WERI-Rb-1 (cell line): ENCODE measurements around the gene DCANP1.

Experiments
- DNase-seq: peaks from one replicate; pipeline ENCODE4 v3.0.0-alpha.2; 2020
- H3K27ac ChIP-seq: fragments of 250-450 bp; sonication (Bioruptor Pico); 2 replicates; pipeline ENCODE4 v1.5.1; 2020; ENCODE audit warnings: mild to moderate bottlenecking, moderate library complexity
- H3K27me3 ChIP-seq: fragments of 250-450 bp; sonication (Bioruptor Pico); 2 replicates; pipeline ENCODE4 v1.5.1; 2021; ENCODE audit warnings: mild to moderate bottlenecking, low read depth, moderate library complexity; ENCODE audit not compliant: insufficient read depth, severe bottlenecking
- H3K36me3 ChIP-seq: fragments of 250-450 bp; sonication (Bioruptor Pico); 2 replicates; pipeline ENCODE4 v1.5.1; 2020; ENCODE audit warnings: mild to moderate bottlenecking, moderate library complexity
- H3K4me3 ChIP-seq: 2 replicates; pipeline ENCODE4 v1.5.1; 2011; ENCODE audit warnings: low read depth, mild to moderate bottlenecking, control low read depth, low read length
- H3K9me3 ChIP-seq: fragments of 250-450 bp; sonication (Bioruptor Pico); 2 replicates; pipeline ENCODE4 v1.5.1; 2021; ENCODE audit warnings: mild to moderate bottlenecking, moderate library complexity; ENCODE audit not compliant: severe bottlenecking
- TF ChIP-seq, protein P1 (sequence below): IDR thresholded peaks from 2 replicates; pipeline ENCODE4 v1.5.1; 2011; ENCODE audit warnings: low read depth, mild to moderate bottlenecking, control low read depth, inconsistent platforms, low read length

DCANP1 gene

DNA sequence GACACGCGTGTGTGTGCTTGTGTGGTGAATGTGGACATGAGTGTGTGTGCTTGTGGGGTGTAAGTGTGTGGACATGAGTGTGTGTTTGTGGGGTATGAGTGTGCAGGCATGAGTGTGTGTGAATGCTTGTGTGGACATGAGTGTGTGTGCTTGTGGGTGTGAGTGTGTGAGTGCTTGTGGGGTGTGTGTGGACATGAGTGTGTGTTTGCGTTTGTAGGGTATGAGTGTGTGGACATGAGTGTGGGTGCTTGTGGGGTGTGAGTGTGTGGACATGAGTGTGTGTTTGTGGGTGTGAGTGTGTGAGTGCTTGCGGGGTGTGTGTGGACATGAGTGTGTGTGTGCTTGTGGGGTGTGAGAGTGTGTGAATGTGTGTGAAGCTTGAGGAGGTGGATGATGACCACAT, 34.8 kb upstream of the DCANP1 start:
- H3K36me3 ChIP-seq: no peaks in the 10 kb centered on the region
- H3K9me3 ChIP-seq: no peaks in the 10 kb centered on the region
- no peak overlapping the region for H3K27ac ChIP-seq
- no peak overlapping the region for H3K4me3 ChIP-seq
- no peaks in the 10 kb centered on the region for H3K27me3 ChIP-seq
- TF ChIP-seq, protein P1, sequence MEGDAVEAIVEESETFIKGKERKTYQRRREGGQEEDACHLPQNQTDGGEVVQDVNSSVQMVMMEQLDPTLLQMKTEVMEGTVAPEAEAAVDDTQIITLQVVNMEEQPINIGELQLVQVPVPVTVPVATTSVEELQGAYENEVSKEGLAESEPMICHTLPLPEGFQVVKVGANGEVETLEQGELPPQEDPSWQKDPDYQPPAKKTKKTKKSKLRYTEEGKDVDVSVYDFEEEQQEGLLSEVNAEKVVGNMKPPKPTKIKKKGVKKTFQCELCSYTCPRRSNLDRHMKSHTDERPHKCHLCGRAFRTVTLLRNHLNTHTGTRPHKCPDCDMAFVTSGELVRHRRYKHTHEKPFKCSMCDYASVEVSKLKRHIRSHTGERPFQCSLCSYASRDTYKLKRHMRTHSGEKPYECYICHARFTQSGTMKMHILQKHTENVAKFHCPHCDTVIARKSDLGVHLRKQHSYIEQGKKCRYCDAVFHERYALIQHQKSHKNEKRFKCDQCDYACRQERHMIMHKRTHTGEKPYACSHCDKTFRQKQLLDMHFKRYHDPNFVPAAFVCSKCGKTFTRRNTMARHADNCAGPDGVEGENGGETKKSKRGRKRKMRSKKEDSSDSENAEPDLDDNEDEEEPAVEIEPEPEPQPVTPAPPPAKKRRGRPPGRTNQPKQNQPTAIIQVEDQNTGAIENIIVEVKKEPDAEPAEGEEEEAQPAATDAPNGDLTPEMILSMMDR: no peak
- DNase-seq: no peak

DNA sequence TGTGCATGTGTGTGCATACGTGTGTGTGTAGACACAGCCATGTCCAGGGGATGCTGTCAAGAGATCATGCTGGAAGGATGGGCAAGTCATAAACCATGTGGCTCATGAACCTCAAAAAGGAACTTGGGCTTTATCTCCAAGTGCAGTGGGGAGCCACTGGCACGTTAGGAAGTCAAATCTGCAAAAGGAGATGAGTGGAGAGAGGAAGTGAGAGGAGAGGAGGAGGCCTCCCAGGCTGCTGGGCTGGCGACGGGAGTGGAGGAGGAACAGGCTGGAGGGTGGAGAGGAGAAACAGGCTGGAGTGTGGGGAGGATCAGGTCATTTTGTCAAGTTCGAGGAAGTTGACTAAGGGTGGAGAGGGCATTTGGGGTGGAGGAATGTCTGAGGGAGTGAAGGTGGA, 34.2 kb upstream of the DCANP1 start:
- Histone ChIP-seq H3K9me3 (no peaks in the 10 kb centered on the region), H3K36me3 (no peaks in the 10 kb centered on the region), H3K27me3 (no peaks in the 10 kb centered on the region), H3K4me3 (no peak overlapping the region), H3K27ac (no peak overlapping the region)
- TF ChIP-seq, protein P1: no peak
- no peak for DNase-seq

- H3K4me3 ChIP-seq: no peak overlapping the region
- no peaks in the 10 kb centered on the region for H3K36me3 ChIP-seq
- DNase-seq: no peak
- TF ChIP-seq, protein P1: no peak
- no peak overlapping the region for H3K27ac ChIP-seq
- H3K27me3 ChIP-seq: no peaks in the 10 kb centered on the region
- H3K9me3 ChIP-seq: no peaks in the 10 kb centered on the region
These were observed 33.4 kb upstream of the DCANP1 start for GRCh38 chr5:135480511-135480910.

GRCh38 chr5:135478938-135479337, 31.8 kb upstream of the DCANP1 start:
- peak overlapping the region; percentile 39 for H3K27ac ChIP-seq
- H3K4me3 ChIP-seq: no peak overlapping the region
- TF ChIP-seq, protein P1: peak; percentile 71
- H3K36me3 ChIP-seq: no peaks in the 10 kb centered on the region
- peak; percentile 82 for DNase-seq
- no peaks in the 10 kb centered on the region for H3K9me3 ChIP-seq
- H3K27me3 ChIP-seq: no peaks in the 10 kb centered on the region

- DNase-seq: peak; percentile 32
- Histone ChIP-seq H3K36me3 (no peaks in the 10 kb centered on the region), H3K27ac (peak overlapping the region; percentile 57), H3K4me3 (no peak overlapping the region), H3K9me3 (no peaks in the 10 kb centered on the region), H3K27me3 (no peaks in the 10 kb centered on the region)
- TF ChIP-seq, protein P1: no peak
These were observed 30.5 kb upstream of the DCANP1 start for GRCh38 chr5:135477613-135478066.
